ENCODE results near the gene PALLD.

Gene PALLD

GRCh38 chr4:168853770-168854169 is 356.9 kb downstream of the PALLD start:
- no peak for DNase-seq (ENCODE audit: low spot score)

DNA sequence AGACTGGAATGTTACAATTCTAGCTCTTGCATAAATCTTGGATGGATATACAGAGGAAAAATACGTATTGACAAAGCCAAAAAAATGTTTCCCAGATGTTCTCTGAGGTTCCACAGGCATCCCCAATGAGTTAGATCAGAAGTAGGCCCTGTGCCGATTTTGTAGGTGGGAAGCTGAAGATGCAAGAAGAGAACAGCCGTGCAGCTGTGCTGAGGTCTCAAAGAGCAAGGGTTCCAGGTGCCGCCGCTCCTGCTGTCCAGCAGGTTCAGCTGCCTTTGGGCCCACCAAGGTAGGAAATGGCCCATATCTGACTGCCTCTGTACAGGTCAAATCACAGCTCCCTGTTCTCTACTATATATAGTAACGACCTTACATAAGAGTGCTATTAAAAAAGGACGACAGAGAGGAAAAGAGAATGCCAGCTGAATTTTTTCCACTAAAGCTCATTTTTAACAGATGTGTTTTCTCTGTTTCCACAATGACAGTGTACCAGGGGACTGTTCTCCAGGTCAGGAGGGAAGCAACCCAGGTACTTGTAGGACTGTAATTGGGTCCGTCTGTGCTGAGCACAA is 357.6 kb downstream of the PALLD start:
- no peak for DNase-seq (ENCODE audit: low spot score)

DNA sequence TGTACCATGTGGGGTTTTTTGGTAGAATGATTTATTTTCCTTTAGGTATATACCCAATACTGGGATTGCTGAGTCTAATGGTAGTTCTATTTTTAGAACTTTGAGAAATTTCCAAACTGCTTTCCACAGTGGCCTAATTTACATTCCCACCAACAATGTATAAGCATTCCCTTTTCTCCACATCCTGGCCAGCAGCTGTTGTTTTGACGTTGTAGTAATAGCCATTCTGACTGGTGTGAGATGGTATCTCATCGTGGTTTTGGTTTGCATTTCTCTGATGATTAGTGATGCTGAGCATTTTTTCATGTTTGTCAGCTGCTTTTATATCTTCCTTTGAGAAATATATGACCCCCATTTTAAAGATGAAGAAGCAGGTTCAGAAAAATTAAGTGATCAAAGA is 359.5 kb downstream of the PALLD start:
- DNase-seq (ENCODE audit: low spot score) = no peak

GRCh38 chr4:168857009-168857408 is 360.2 kb downstream of the PALLD start:
- DNase-seq (ENCODE audit: low spot score) = no peak

- DNase-seq (ENCODE audit: low spot score) = no peak
These were observed 360.9 kb downstream of the PALLD start for GRCh38 chr4:168857546-168858314.

- no peak for DNase-seq (ENCODE audit: low spot score)
These were observed 362.2 kb downstream of the PALLD start for GRCh38 chr4:168859100-168859499.

DNA sequence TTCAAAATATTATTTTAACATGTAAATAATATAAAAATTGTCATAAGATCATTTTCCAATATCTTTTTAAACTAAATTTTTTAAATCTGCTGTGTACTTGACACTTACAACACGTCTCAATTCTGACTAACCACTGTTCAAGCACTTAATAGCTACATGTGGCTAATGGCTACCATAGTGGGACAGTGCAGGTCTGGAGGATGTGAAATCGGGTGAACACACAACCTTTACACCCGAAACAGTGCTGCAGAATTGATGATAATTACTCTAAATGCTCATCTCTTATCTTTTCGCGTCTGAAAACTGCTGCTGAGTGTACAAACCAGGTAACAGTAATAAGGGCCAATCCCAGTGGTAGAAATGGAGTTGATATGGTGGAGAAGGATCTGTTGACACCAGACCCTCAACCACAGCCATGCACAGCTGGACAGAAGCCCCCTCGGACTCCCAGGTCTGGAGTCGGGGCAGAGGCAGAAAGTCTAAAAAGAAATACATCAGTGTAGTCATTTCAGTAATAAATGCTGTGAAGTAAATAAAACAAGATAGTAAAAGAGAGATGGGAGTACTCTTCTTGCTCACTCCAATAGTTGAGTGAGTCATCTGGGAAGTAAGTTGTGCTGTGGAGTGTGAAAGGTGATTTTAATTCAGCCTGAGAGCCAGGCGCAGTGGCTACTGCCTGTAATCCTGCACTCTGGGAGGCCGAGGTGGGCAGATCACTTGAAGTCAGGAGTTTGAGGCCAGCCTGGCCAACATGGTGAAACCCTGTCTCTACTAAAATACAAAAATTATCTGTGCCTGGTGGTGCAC is 363.2 kb downstream of the PALLD start:
- DNase-seq (ENCODE audit: low spot score) = no peak

DNA sequence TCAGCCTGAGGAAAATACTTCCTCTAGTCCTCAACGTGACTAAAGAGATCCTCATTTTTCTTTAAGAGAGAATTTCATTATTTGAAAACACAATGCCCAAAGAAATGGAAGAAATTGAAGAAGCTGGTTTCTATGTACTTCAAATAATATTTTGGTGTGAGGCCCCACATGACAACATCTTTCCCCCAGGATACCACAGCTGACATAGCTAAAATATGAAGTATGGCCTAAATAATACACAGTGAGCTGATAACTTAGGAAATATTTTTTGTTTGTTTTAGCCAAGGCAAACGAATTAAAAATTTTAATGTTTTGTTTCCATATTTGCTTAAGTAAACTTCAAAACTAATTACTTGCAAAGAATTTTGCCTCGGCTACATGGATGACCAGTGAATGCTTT is 364.0 kb downstream of the PALLD start:
- DNase-seq (ENCODE audit: low spot score) = no peak

- DNase-seq (ENCODE audit: low spot score) = no peak
These were observed 367.1 kb downstream of the PALLD start for GRCh38 chr4:168863719-168864647.

- DNase-seq (ENCODE audit: low spot score) = no peak
These were observed 368.1 kb downstream of the PALLD start for GRCh38 chr4:168864821-168865541.

DNA sequence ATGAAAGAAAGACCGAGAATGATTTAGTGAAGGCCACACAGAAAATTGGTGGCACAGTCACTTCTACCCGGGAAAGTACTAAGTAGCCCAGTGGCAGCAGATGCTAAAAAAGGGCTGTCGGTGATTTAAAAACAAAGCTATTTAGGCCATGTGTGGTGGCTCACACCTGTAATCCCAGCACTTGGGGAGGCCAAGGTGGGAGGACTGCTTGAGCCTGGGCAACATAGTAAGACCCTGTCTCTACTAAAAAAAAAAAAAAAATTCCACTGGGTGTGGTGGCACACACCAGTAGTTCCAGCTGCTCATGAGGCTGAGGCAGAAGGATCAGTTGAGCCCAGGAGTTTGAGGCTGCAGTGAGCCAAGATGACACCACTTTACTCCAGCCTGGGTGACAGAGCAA is 369.0 kb downstream of the PALLD start:
- no peak for DNase-seq (ENCODE audit: low spot score)

- no peak for DNase-seq (ENCODE audit: low spot score)
These were observed 369.8 kb downstream of the PALLD start for GRCh38 chr4:168866635-168867034.

DNA sequence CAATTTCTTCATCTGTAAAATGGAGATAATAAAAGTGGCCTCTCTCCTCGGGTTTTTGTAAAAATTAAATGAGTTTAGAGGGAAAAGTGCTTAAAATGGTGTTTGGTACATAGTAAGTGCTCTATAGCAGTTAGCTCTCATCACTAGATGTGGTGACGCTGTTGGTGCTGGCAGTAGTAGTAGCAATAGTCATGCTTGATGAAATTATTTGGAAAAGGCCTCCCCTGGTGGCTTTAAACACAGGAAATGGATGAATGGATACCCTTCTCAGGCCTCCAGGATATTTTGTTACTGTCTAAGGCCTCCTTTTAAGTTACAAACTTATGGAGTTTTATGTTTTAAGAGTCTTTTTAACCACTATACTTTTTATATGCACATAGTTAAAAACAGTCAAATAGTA is 370.3 kb downstream of the PALLD start:
- no peak for DNase-seq (ENCODE audit: low spot score)

DNA sequence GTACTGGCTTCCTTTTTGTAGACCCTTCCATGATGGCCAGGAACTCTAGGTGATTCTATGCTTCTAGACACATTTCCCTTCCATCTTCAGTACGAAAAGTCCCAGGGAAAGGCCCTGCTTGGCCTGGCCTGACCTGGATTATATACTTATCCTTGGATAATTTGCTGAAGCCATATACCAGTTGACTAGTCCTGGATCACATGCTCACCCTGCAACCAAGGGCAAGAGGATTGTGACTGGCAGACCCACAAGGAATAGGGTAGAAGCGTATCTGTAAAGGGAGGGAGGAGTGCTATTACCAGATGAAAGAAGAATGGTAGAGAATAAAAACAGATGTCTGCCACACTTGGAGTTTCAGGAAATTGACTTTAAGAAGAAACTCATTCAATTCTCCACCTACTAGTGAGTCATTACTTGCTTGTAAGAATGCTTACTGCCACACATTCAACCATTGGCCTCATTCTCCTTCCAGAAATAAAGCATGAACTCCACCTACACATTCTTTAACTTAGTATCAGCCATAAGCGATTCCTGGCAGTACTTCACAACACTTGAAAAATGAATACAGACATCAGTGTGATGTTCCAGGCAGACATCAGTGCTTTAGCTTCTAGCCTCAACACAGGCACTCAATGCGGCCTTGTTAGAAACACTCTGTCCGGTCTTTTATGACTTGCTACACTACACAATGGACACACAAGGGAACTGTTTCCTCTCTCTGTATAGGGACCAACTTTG is 371.4 kb downstream of the PALLD start:
- no peak for DNase-seq (ENCODE audit: low spot score)

- no peak for DNase-seq (ENCODE audit: low spot score)
These were observed 371.9 kb downstream of the PALLD start for GRCh38 chr4:168868802-168869201.

- no peak for DNase-seq (ENCODE audit: low spot score)
These were observed 373.2 kb downstream of the PALLD start for GRCh38 chr4:168870004-168870403.

DNA sequence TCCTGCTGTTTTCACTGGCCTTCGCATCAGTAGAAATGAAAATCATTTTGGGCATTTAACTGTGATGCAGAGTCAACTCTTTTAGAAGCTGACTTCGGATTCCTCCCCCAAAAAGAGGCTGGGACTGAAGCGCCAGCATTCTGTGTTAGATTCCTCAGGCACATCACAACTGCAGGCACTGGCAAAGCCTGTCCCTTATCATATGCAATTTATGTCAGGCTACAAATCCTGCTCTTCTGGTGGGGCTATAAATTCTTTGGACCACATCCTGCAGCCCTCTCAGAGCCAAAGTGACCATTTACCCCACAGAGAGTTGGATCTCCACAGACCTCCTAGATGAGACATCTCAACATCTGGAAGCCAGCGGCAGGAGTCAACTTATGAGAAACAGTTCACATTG is 374.8 kb downstream of the PALLD start:
- no peak for DNase-seq (ENCODE audit: low spot score)

DNA sequence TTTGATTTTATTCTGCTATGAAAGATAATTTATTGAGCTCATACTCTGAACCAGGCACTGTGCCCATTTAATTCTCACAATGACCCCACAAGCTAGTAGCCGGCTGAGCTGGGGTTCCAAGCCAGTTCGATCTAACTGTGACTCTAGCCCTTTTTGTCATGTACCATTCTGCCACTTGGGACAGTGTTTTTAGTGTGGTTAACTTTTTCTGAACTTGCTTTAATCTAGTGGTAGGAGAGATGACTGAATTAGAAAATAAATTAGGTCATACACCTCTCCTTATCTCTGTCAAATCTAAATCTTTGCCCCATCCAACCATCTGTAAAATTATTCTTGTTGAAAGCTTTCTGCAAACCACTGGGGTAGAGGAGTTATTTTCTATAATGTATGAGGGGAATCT is 377.2 kb downstream of the PALLD start:
- no peak for DNase-seq (ENCODE audit: low spot score)

GRCh38 chr4:168876106-168876505 is 379.3 kb downstream of the PALLD start:
- DNase-seq (ENCODE audit: low spot score) = no peak
